Kidney (tissue), 22 donors: ENCODE results near the gene DIAPH1. TPM values are rescaled to one million over a fixed set of nuclear protein-coding genes. Genes with fewer than 3 reads are reported as not detected.

Source experiments
- DNase-seq, 5 donors: peaks; one replicate each; pipeline ENCODE4 v3.0.0-alpha.2; 2013 to 2020
- FAIRE-seq: peaks from 2 replicates; lab custom pipeline; 2012; peaks lifted over from hg19 to GRCh38; lab: Jason Lieb, UNC
- H3K27ac ChIP-seq, 2 donors: one replicate each; pipeline ENCODE4 v1.7.0; 2013; ENCODE audit warnings: low read depth in 2 of 2, low read length in 2 of 2, inconsistent platforms in 1 of 2
- H3K27me3 ChIP-seq: one replicate; pipeline ENCODE4 v1.7.1; 2013; ENCODE audit warnings: low read length, inconsistent platforms; ENCODE audit not compliant: control insufficient read depth, insufficient read depth
- H3K36me3 ChIP-seq, 3 donors: one replicate each; pipeline versions ENCODE4 v1.7.0 to v1.7.1; 2013; ENCODE audit warnings: low read length in 3 of 3, control low read depth in 1 of 3, inconsistent platforms in 1 of 3; ENCODE audit not compliant: insufficient read depth in 3 of 3, control insufficient read depth in 2 of 3
- H3K4me1 ChIP-seq, 3 donors: one replicate each; pipeline versions ENCODE4 v1.7.0 to v1.7.1; 2013; ENCODE audit warnings: low read length in 3 of 3, inconsistent platforms in 1 of 3, low read depth in 1 of 3; ENCODE audit not compliant: control insufficient read depth in 2 of 3, insufficient read depth in 2 of 3
- H3K4me3 ChIP-seq, 3 donors: one replicate each; pipeline versions ENCODE4 v1.7.0 to v1.8.1; 2013; ENCODE audit warnings: low read length in 3 of 3, control low read depth in 1 of 3, inconsistent platforms in 1 of 3
- H3K9ac ChIP-seq, 3 donors: one replicate each; pipeline versions ENCODE4 v1.7.0 to v1.7.1; 2013; ENCODE audit warnings: low read length in 3 of 3, control low read depth in 1 of 3, inconsistent platforms in 1 of 3
- H3K9me3 ChIP-seq, 3 donors: one replicate each; pipeline versions ENCODE4 v1.7.0 to v1.7.1; 2013; ENCODE audit warnings: low read length in 3 of 3, control low read depth in 1 of 3, inconsistent platforms in 1 of 3; ENCODE audit not compliant: control insufficient read depth in 2 of 3, insufficient read depth in 1 of 3
- intact Hi-C: fragments of 100-400 bp; cut with DNase I; formaldehyde crosslinking; loops from one replicate; pipeline ENCODE4 v1.11.1; 2022
- long read RNA-seq, 10 donors: library from polyadenylated mRNA in 1 of 10; unstranded in 1 of 10; transcript quantifications; one replicate each; pipeline ENCODE4 v2.0.0 and lab custom pipeline, GENCODE V29; 2021 to 2026
- polyA plus RNA-seq: library from polyadenylated mRNA; stranded (reverse); fragments of 350-450 nt; fragmentation: Illumina TruSeq; extraction: RNeasy Lipid Tissue Mini Kit (QIAGEN cat#74804); gene quantifications from one replicate; pipeline ENCODE4 v1.2.3, GENCODE V29; 2014; ENCODE audit warnings: low read depth, low replicate concordance; ENCODE audit not compliant: insufficient read depth
- total RNA-seq: library from RNA; stranded (reverse); fragmentation: NEBNext Ultra II Directional; extraction: Animal tissue kit (Norgen Biotek cat#: 25700); gene quantifications from one replicate; pipeline ENCODE4 v1.2.1, GENCODE V29; 2021
- TF ChIP-seq, protein P1 (sequence below): IDR thresholded peaks from 3 replicates; pipeline ENCODE4 v1.5.1; 2012; ENCODE audit warnings: mild to moderate bottlenecking, moderate library complexity, borderline replicate concordance; ENCODE audit not compliant: insufficient read depth; ENCODE audit errors: extremely low read depth
- donor health status: control.
- donor health status: control.
- donor health status: control.
- donor health status: control.
- donor health status: control.
- donor health status: DM: yes; HTN: yes; CAD: no.
- donor health status: Normal renal cell carcinoma (clear cell type).

The DIAPH1 gene
- total RNA-seq = 156 TPM
- 60.6 TPM for polyA plus RNA-seq
- long read RNA-seq, donor 1 = 0 reads
- long read RNA-seq, donor 2, partial matches to known transcripts = 0 of 1 reads
- long read RNA-seq, donor 2, other reads (novel, unspliced or antisense) = 0 of 1 reads
- long read RNA-seq, donor 3 = 0 reads
- long read RNA-seq, donor 4 = 0 reads
- long read RNA-seq, donor 5 = 0 reads
- long read RNA-seq, donor 6 = 0 reads
- long read RNA-seq, donor 7, partial matches to known transcripts = 12 of 92 reads
- long read RNA-seq, donor 7, other reads (novel, unspliced or antisense) = 79 of 92 reads
- long read RNA-seq, donor 8, partial matches to known transcripts = 0 of 1 reads
- long read RNA-seq, donor 8, other reads (novel, unspliced or antisense) = 0 of 1 reads
- long read RNA-seq, donor 9 = 0 reads
- long read RNA-seq, donor 10, partial matches to known transcripts = 42 of 43 reads
- long read RNA-seq, donor 10, other reads (novel, unspliced or antisense) = 0 of 43 reads

DNA sequence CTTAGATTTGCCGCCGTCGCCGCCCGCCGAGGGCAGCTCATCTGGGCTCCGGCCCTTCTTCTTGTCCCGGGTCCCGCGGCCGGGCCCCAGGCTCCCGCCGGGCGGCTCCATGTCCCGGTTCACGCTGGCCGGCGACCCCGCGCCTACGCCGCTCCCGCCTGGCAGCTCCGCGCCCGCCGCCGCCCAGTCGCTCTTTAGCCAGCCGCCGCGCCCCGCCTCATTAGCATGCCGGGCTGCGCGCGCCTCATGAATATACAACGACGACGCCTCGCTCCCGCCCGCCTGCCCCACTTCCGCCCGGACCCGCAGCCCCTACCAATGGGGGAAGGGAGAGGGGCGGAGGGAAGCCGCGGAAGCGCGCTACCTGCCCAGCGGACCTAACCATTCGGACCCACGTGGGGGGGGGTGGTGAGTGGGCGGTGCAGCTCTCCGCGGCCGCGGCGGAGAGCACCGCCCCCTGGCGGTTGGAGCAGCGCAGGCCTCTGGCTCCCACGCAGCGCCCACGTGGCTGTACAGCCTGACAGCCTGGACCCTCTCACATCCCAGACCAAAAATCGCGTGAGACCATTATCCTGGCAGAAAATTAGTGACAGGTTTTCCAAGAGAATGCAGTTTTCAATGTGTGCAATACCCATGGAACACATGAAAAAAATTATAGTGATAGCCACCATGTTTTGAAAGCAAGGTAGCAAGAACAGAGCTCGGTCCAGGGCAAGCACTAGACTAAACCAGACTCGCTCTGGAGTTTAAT lies at the start of gene DIAPH1:
Gene DIAPH1, minus strand, starts transcription at position 197 of the 751 bp plus-strand sequence. Its CDS starts 86 bp downstream, at position 111.
- no peak for FAIRE-seq
- DNase-seq = peak; percentile 98 to 99 (median 99)
- peak within 1 kb of the TSS; percentile 90 to 94 for H3K27ac ChIP-seq
- H3K4me3 ChIP-seq = peak within 1 kb of the TSS; percentile 62 to 93 (median 62)
- peaks cover 5 to 33% (median 11%) of the 10 kb centered on the region in 3 donors for H3K36me3 ChIP-seq
- intact Hi-C loops = no loop called here
- no peaks in the 10 kb centered on the region for H3K27me3 ChIP-seq
- H3K9ac ChIP-seq = peak within 1 kb of the TSS; percentile 20 to 77 (median 55)
- TF ChIP-seq, protein P1, sequence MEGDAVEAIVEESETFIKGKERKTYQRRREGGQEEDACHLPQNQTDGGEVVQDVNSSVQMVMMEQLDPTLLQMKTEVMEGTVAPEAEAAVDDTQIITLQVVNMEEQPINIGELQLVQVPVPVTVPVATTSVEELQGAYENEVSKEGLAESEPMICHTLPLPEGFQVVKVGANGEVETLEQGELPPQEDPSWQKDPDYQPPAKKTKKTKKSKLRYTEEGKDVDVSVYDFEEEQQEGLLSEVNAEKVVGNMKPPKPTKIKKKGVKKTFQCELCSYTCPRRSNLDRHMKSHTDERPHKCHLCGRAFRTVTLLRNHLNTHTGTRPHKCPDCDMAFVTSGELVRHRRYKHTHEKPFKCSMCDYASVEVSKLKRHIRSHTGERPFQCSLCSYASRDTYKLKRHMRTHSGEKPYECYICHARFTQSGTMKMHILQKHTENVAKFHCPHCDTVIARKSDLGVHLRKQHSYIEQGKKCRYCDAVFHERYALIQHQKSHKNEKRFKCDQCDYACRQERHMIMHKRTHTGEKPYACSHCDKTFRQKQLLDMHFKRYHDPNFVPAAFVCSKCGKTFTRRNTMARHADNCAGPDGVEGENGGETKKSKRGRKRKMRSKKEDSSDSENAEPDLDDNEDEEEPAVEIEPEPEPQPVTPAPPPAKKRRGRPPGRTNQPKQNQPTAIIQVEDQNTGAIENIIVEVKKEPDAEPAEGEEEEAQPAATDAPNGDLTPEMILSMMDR = peak; percentile 96
- peaks cover 0 to 16% (median 3%) of the 10 kb centered on the region in 3 donors for H3K4me1 ChIP-seq
- no peaks in the 10 kb centered on the region for H3K9me3 ChIP-seq

DNA sequence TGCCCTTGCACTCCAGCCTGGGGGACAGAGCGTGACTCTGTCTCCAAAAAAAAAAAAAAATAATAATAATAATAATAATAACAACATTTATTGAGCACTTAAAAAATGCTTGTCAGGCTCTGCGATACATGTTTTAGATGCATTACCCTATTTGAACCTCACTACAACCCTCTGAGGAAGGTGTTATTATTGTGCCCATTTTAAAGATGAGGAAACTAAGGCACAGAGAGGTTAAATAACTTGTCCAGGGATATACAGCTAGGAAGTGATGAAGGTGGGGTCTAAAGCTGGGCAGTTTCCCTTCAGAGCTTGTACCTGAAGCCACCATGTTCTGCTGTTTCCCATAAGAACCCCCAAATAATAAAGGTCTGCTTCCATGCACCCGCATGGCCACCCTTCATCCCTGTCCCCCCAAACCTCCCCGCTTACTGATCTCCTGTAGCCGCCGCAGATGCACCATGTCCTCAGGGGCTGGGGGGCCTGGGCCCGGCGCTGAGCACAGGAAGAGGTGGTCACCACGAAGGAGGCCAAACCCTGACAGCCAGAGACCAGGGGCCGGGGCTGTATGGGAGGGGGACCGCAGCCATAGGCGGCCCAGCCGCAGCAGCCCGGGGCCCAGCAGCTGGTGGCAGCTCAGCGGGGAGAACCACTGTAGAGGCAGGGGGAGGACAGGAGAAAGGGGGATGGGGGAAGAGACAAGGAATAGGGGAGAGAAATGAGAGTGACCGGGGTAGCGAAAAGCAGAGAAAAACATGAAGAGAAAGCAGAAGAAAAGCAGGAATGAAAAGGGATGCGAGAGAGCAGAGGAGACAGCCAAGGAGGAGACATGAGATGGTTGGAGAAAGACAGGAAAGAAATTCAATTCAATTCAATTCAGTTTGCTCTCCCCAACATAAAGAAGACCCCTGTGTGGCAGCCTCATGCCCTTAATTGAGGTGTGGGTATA lies 47.5 kb upstream of the DIAPH1 start:
- Histone ChIP-seq H3K4me1 (no peaks in the 10 kb centered on the region), H3K27me3 (no peaks in the 10 kb centered on the region), H3K27ac (no peak overlapping the region), H3K9me3 (no peaks in the 10 kb centered on the region), H3K4me3 (no peak overlapping the region), H3K36me3 (peaks cover under 1 to 4% (median 4%) of the 10 kb centered on the region in 3 donors), H3K9ac (no peak overlapping the region)
- intact Hi-C loops = no loop called here
- no peak for DNase-seq
- FAIRE-seq = no peak
- TF ChIP-seq, protein P1 = no peak

DNA sequence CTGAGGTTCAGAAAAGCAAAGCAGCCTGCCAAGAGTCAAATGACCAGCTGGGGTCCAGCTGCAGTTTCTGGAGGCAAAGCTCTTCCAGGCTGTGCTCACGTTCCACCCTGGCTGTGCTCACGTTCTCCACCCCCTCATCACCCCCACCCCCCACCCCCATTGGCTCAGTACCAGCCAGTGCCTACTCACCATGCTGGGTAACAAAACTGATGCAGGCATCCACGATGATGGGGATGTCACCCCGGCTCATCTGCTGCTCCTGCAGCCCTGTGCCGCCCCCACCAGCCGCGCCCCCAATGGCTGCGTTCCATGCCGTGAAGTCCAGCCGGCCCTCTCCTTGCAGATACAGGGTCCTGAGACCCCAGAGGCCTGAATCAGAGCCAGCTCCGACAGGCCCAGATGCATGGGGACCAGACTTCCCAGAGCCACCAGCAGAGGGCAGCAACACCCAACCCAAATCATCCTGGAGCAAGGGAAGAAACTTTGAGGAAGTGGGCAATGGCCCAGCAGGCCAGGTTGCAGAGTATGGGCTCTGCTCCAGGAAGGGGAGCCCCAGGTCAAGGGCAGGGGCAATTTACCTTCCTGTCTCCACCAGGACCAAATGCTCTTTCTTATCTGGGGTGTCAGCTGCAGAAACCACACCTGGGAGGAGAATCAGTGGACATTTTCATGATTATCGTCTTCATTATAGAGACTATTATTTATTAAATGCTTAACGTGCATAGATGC lies 46.1 kb upstream of the DIAPH1 start:
- Histone ChIP-seq H3K9me3 (no peaks in the 10 kb centered on the region), H3K9ac (no peak overlapping the region), H3K27me3 (no peaks in the 10 kb centered on the region), H3K4me1 (no peaks in the 10 kb centered on the region), H3K27ac (no peak overlapping the region), H3K36me3 (peaks cover 0 to 4% (median 2%) of the 10 kb centered on the region in 3 donors), H3K4me3 (no peak overlapping the region)
- FAIRE-seq (no peak), DNase-seq (peak; percentile 77 to 89 (median 85))
- intact Hi-C loops = no loop called here
- TF ChIP-seq, protein P1 = peak; percentile 84
